PFSK-1 (cell line): Measurements from ENCODE around the gene PLEKHJ1.

Experiments used
- FOXP2 ChIP-seq: optimal IDR thresholded peaks from 2 replicates; pipeline ENCODE3; 2011; ENCODE audit warnings: borderline replicate concordance, control low read depth, inconsistent platforms; ENCODE audit not compliant: insufficient read depth; ENCODE audit errors: extremely low read length, extremely low read depth
- POLR2AphosphoS5 ChIP-seq: IDR thresholded peaks from 2 replicates; pipeline ENCODE4 v1.6.1; 2012; ENCODE audit warnings: low read depth, mild to moderate bottlenecking, control low read depth, low read length, moderate library complexity
- SIN3A ChIP-seq: IDR thresholded peaks from 2 replicates; pipeline ENCODE4 v1.6.1; 2012; ENCODE audit warnings: mild to moderate bottlenecking, low read length, moderate library complexity, borderline replicate concordance; ENCODE audit not compliant: insufficient read depth
- TAF1 ChIP-seq: IDR thresholded peaks from 2 replicates; pipeline ENCODE4 v1.6.1; 2012; ENCODE audit warnings: low read length, control low read depth, borderline replicate concordance; ENCODE audit not compliant: insufficient read depth
- TF ChIP-seq, protein P1 (sequence below), 2 experiments: IDR thresholded peaks; 2 replicates each; pipeline versions ENCODE4 v1.6.1 to v1.8.0; 2011 to 2012; ENCODE audit warnings: low read depth in 2 of 2, low read length in 2 of 2, control low read depth in 1 of 2, inconsistent platforms in 1 of 2, mild to moderate bottlenecking in 1 of 2, moderate library complexity in 1 of 2; ENCODE audit not compliant: insufficient read depth in 1 of 2

The PLEKHJ1 gene

DNA sequence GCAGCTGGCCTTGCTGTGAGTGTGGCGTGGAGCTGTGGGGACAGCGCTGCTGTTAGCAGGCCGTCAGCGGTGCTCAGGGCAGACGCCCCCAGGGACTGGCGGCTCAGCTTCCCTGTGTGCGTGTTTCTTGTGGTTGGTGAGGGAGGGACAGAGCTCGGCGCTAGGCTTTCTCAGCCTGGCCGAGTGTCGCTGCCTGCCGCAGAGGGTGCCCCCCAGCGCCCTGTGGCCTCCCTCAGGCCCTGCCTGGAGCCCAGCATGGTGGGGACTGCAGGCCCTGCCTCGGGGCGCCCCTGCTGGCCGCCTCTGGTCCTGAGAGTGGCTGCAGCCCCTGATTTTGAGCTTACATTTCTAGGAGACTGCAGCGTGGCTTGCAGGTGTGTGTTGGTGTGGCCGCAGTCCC is 36.9 kb downstream of the PLEKHJ1 start:
- TF ChIP-seq SIN3A (no peak), POLR2AphosphoS5 (no peak), FOXP2 (no peak), TAF1 (no peak)
- TF ChIP-seq, protein P1, sequence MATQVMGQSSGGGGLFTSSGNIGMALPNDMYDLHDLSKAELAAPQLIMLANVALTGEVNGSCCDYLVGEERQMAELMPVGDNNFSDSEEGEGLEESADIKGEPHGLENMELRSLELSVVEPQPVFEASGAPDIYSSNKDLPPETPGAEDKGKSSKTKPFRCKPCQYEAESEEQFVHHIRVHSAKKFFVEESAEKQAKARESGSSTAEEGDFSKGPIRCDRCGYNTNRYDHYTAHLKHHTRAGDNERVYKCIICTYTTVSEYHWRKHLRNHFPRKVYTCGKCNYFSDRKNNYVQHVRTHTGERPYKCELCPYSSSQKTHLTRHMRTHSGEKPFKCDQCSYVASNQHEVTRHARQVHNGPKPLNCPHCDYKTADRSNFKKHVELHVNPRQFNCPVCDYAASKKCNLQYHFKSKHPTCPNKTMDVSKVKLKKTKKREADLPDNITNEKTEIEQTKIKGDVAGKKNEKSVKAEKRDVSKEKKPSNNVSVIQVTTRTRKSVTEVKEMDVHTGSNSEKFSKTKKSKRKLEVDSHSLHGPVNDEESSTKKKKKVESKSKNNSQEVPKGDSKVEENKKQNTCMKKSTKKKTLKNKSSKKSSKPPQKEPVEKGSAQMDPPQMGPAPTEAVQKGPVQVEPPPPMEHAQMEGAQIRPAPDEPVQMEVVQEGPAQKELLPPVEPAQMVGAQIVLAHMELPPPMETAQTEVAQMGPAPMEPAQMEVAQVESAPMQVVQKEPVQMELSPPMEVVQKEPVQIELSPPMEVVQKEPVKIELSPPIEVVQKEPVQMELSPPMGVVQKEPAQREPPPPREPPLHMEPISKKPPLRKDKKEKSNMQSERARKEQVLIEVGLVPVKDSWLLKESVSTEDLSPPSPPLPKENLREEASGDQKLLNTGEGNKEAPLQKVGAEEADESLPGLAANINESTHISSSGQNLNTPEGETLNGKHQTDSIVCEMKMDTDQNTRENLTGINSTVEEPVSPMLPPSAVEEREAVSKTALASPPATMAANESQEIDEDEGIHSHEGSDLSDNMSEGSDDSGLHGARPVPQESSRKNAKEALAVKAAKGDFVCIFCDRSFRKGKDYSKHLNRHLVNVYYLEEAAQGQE (IDR thresholded peaks at IDR 0.05; ENCODE audit: insufficient read depth in 1 of 2, low read depth in 2 of 2, low read length in 2 of 2): no peak

DNA sequence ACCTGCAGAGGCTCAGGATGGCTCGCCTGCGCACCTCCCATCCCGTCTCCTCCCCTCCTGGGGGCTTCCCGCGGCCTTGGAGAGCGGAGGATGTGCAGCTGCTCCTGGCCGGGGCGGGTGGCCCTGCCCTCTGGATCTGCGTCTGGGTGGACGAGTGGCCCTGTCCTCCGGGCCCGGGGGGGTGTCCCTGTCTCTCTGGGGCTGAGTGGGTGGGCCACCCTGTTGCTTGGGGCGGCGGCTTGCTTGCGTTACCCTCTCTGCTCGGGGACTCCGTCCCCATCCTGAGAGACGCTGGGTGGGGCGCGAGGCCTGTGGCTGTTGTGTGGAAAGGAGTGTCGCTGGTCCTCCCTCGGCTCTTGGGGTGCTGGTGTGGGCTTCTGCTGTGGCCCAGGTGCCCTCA is 37.8 kb downstream of the PLEKHJ1 start:
- no peak for TF ChIP-seq TAF1
- no peak for TF ChIP-seq POLR2AphosphoS5
- TF ChIP-seq FOXP2: no peak

DNA sequence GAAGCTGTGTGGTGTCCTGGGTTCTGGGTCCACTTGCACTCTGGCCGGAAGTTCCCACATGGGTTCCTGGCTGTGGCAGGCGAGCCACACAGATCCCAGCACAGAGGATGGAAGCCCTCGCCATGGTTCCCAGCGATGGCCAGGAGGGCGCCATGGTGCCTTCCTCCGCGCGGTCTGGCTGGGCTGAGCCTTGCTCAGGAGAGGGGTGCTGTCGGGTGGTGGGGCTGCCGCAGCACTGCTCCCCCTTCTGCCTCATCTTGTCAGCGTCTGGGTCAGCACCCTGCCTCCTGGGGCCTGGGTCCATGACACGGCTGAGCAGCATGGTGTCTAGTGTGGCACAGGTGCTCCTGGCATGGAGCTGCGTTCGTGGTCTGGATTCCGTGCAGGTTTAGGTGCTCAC is 38.9 kb downstream of the PLEKHJ1 start:
- TF ChIP-seq FOXP2 (no peak), POLR2AphosphoS5 (no peak), SIN3A (no peak), TAF1 (no peak)

DNA sequence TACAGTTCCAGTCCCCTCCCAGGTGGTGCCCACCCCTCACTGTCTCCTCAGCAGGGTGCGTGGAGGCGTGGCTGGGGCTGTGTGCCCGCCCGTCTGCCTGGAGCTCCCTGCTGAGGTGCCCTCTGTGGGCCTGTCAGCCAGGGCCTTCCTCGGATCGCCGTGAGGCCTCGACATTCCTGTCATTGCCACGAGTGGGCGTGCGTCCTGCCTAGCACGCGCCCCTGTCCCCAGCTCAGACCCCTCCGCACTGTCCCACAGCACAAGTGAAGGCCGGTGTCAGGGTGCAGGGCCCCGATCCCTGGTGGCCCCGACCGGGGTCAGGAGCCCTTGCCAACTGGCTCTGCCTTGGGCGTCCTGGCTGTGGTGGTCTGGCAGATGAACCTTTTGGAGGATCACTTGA is 40.2 kb downstream of the PLEKHJ1 start:
- TF ChIP-seq SIN3A (no peak), FOXP2 (no peak), TAF1 (no peak)
- TF ChIP-seq, protein P1 (IDR thresholded peaks at IDR 0.05; ENCODE audit: insufficient read depth in 1 of 2, low read depth in 2 of 2, low read length in 2 of 2): no peak

DNA sequence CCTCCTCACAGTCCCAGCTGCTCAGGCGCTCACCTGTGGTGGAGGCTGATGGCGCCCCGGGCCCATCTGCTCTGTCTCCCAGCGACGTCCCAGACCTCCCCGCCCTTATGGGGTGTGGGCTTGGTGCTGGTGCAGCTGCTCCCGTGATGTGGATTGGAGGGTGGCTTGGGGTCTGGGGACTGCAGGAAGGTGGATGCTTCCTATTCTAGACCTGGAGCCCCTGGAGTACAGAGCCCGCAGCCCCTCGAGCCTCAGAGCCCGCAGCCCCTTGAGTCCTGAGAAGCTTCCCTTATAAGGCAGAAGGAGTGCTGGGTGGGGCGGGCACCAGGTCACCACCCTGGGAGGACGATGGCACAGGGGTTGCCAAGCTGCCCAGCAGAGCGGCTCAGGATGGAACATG is 40.8 kb downstream of the PLEKHJ1 start:
- TF ChIP-seq TAF1 (no peak), FOXP2 (no peak)
- TF ChIP-seq, protein P1 (IDR thresholded peaks at IDR 0.05; ENCODE audit: insufficient read depth in 1 of 2, low read depth in 2 of 2, low read length in 2 of 2): no peak

DNA sequence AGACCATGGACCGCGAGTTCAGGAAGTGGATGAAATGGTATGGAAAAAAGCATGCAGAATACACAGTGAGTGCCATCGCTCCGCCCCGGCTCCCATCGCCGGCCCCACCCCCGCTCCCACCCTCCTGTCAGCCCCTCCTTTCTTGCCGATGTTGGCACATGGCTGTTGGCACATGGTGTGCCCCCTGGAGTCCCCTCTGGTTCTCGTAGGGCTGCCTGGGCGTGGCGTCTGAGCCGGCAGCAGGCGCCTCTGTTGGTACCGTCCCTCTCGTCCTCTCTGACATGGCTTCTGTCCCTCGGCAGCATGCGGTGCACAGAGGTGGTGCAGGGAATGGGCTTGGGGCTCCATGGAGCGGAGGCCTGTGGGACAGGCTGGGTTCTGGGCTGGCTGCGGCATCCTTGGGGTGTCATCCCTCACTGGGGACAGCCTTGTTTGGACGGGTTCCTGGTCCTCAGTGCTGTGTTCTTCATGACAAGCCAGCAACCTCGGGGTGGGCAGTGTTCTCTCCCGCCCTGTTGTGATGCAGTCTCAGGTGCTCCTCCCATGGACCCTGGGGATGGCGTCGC is 41.5 kb downstream of the PLEKHJ1 start:
- TF ChIP-seq POLR2AphosphoS5 (no peak), TAF1 (no peak), SIN3A (no peak), FOXP2 (no peak)
- TF ChIP-seq, protein P1 (IDR thresholded peaks at IDR 0.05; ENCODE audit: insufficient read depth in 1 of 2, low read depth in 2 of 2, low read length in 2 of 2): no peak
